OCI-LY1 (cell line): Measurements from ENCODE around the gene BTN3A1.

Experiments used
- H2AFZ ChIP-seq: fragments of 200-600 bp; sonication (generic), shearing (Covaris generic); 2 replicates; pipeline ENCODE4 v1.6.0; 2014; ENCODE audit warnings: antibody characterized with exemption, mild to moderate bottlenecking, low read length
- H3F3A ChIP-seq: fragments of 200-600 bp; sonication (generic), shearing (Covaris generic); 2 replicates; pipeline ENCODE4 v1.6.0; 2014; ENCODE audit warnings: mild to moderate bottlenecking, antibody characterized with exemption, low read length, moderate library complexity; ENCODE audit not compliant: insufficient read depth
- H3K27ac ChIP-seq: fragments of 200-600 bp; sonication (generic); 2 replicates; pipeline ENCODE4 v1.5.1; 2014; ENCODE audit warnings: low read length, mixed run types, mild to moderate bottlenecking, low read depth; ENCODE audit not compliant: poor library complexity, severe bottlenecking
- H3K27me3 ChIP-seq: fragments of 200-600 bp; sonication (generic); 2 replicates; pipeline ENCODE4 v1.6.0; 2014; ENCODE audit warnings: antibody characterized with exemption, mild to moderate bottlenecking, low read length, moderate library complexity; ENCODE audit not compliant: insufficient read depth
- H3K36me3 ChIP-seq: fragments of 200-600 bp; sonication (generic); 2 replicates; pipeline ENCODE4 v1.6.1; 2014; ENCODE audit warnings: mild to moderate bottlenecking, antibody characterized with exemption, low read length, moderate library complexity, mixed read lengths; ENCODE audit not compliant: insufficient read depth
- H3K4me1 ChIP-seq: fragments of 200-600 bp; sonication (generic); 2 replicates; pipeline ENCODE4 v1.5.1; 2014; ENCODE audit warnings: mild to moderate bottlenecking, low read length, moderate library complexity; ENCODE audit not compliant: insufficient read depth, severe bottlenecking
- H3K4me2 ChIP-seq: fragments of 200-600 bp; sonication (generic), shearing (Covaris generic); 2 replicates; pipeline ENCODE4 v1.6.1; 2014; ENCODE audit warnings: low read length
- H3K4me3 ChIP-seq: fragments of 200-600 bp; sonication (generic); 2 replicates; pipeline ENCODE4 v1.5.1; 2014; ENCODE audit warnings: low read length, low read depth, mild to moderate bottlenecking, mixed read lengths; ENCODE audit not compliant: poor library complexity, severe bottlenecking
- H3K79me2 ChIP-seq: fragments of 200-600 bp; shearing (Covaris generic); 2 replicates; pipeline ENCODE4 v1.6.1; 2016; ENCODE audit warnings: mixed run types, low read length, mixed read lengths; ENCODE audit not compliant: insufficient read depth
- H3K9ac ChIP-seq: fragments of 200-600 bp; sonication (generic), shearing (Covaris generic); 2 replicates; pipeline ENCODE4 v1.6.1; 2014; ENCODE audit warnings: mild to moderate bottlenecking, low read length, mixed read lengths
- H3K9me2 ChIP-seq: fragments of 200-600 bp; sonication (generic), shearing (Covaris generic); 2 replicates; pipeline ENCODE4 v1.6.1; 2014; ENCODE audit warnings: low read depth, mild to moderate bottlenecking, low read length, mixed read lengths
- H3K9me3 ChIP-seq: fragments of 200-600 bp; shearing (Covaris generic); 2 replicates; pipeline ENCODE4 v1.6.1; 2014; ENCODE audit warnings: low read length, mixed read lengths
- H4K20me1 ChIP-seq: fragments of 200-600 bp; sonication (generic), shearing (Covaris generic); 2 replicates; pipeline ENCODE4 v1.6.0; 2016; ENCODE audit warnings: mild to moderate bottlenecking, low read length; ENCODE audit not compliant: insufficient read depth
- CTCF ChIP-seq: fragments of 200-600 bp; sonication (generic), shearing (Covaris generic); IDR thresholded peaks from 2 replicates; pipeline ENCODE4 v1.5.1; 2017; ENCODE audit warnings: mild to moderate bottlenecking, antibody characterized with exemption, low read length, moderate library complexity, mixed read lengths
- EZH2 ChIP-seq: fragments of 200-600 bp; sonication (generic), shearing (Covaris generic); IDR thresholded peaks from 2 replicates; pipeline ENCODE4 v1.8.0; 2017; ENCODE audit warnings: borderline replicate concordance, mixed run types, mild to moderate bottlenecking, antibody characterized with exemption, low read length, moderate library complexity, mixed read lengths

Gene BTN3A1

GRCh38 chr6:26392932-26393636, 9.0 kb upstream of the BTN3A1 start:
- H3K4me1 ChIP-seq = no peaks in the 10 kb centered on the region
- H3K27me3 ChIP-seq = no peaks in the 10 kb centered on the region
- H3K4me2 ChIP-seq = no peak overlapping the region
- H3F3A ChIP-seq = no peaks in the 10 kb centered on the region
- no peak overlapping the region for H3K4me3 ChIP-seq
- no peak overlapping the region for H3K9ac ChIP-seq
- no peaks in the 10 kb centered on the region for H3K9me2 ChIP-seq
- H3K9me3 ChIP-seq = no peaks in the 10 kb centered on the region
- TF ChIP-seq EZH2 = no peak
- no peak for TF ChIP-seq CTCF
- no peaks in the 10 kb centered on the region for H3K79me2 ChIP-seq
- no peak overlapping the region for H2AFZ ChIP-seq
- H3K36me3 ChIP-seq = no peaks in the 10 kb centered on the region
- no peaks in the 10 kb centered on the region for H4K20me1 ChIP-seq
- no peak overlapping the region for H3K27ac ChIP-seq

GRCh38 chr6:26394289-26394688, 7.8 kb upstream of the BTN3A1 start:
- H3K27me3 ChIP-seq = no peaks in the 10 kb centered on the region
- no peak overlapping the region for H2AFZ ChIP-seq
- H3K4me1 ChIP-seq = no peaks in the 10 kb centered on the region
- H3K4me2 ChIP-seq = no peak overlapping the region
- no peaks in the 10 kb centered on the region for H4K20me1 ChIP-seq
- no peaks in the 10 kb centered on the region for H3K36me3 ChIP-seq
- H3K27ac ChIP-seq = no peak overlapping the region
- no peak overlapping the region for H3K9ac ChIP-seq
- H3F3A ChIP-seq = no peaks in the 10 kb centered on the region
- TF ChIP-seq EZH2 (no peak), CTCF (no peak)
- no peaks in the 10 kb centered on the region for H3K9me3 ChIP-seq
- no peaks in the 10 kb centered on the region for H3K79me2 ChIP-seq
- no peaks in the 10 kb centered on the region for H3K9me2 ChIP-seq
- no peak overlapping the region for H3K4me3 ChIP-seq

- no peak overlapping the region for H2AFZ ChIP-seq
Measured at GRCh38 chr6:26398555-26398954, 3.5 kb upstream of the BTN3A1 start.

More at GRCh38 chr6:26398555-26398954, 3.5 kb upstream of the BTN3A1 start:
- H3K4me1 ChIP-seq = peaks cover 12% of the 10 kb centered on the region
- no peaks in the 10 kb centered on the region for H3F3A ChIP-seq
- no peaks in the 10 kb centered on the region for H3K36me3 ChIP-seq
- no peaks in the 10 kb centered on the region for H4K20me1 ChIP-seq
- no peaks in the 10 kb centered on the region for H3K79me2 ChIP-seq
- TF ChIP-seq CTCF (no peak), EZH2 (no peak)
- H3K4me2 ChIP-seq = no peak overlapping the region
- no peak overlapping the region for H3K27ac ChIP-seq
- no peak overlapping the region for H3K9ac ChIP-seq
- H3K4me3 ChIP-seq = no peak overlapping the region
- no peaks in the 10 kb centered on the region for H3K9me2 ChIP-seq
- no peaks in the 10 kb centered on the region for H3K9me3 ChIP-seq
- H3K27me3 ChIP-seq = no peaks in the 10 kb centered on the region
